GM23338 (cell line): ENCODE measurements around the gene GDPD2.

Experiments used
- EZH2phosphoT487 ChIP-seq: fragments of 200-600 bp; sonication (generic); IDR thresholded peaks from one replicate; pipeline ENCODE4 v1.8.1; 2018; ENCODE audit warnings: antibody characterized with exemption; ENCODE audit not compliant: unreplicated experiment
- TF ChIP-seq, protein P1 (sequence below), 2 experiments: fragments of 200-600 bp in 1 of 2; sonication (generic) in 1 of 2; conservative IDR thresholded peaks; 2 replicates each; pipeline versions ENCODE4 v1.5.1 to v1.6.1; 2016 to 2017; ENCODE audit warnings: antibody characterized with exemption in 2 of 2, low read depth in 2 of 2, mild to moderate bottlenecking in 2 of 2, moderate library complexity in 1 of 2

DNA sequence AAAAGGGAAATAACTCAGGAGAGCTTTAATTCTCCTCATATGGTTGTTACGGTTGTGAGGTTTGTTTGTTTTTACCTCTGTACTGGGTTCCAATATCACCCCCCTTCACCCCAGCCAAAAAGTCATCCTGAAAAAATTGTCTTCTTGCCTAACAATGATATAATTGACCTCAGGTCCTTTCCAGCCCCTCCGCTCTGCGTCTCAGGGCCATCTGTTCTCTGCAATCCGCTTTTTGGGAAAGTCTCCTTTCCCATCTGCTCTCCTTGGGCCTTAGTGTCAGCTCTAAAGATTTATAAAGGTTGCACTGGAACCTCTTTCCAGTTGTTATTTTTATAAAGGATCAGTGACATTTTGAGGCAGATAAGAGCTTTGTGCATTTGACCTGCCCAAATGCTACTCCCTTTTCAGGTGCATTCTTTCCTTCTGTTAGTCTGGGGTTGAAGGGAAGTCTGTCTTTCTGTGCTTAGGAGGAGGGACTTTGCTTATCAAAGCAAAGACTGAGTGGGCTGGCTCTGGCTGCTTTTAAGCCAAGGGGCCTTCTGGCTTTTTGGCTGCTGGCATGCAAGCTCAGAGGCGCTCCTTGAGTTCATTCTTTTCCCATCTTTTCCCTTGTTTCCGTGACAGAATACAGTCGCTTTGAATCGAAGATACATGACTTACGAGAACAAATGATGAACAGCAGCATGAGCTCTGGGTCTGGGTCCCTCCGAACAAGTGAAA is 55.6 kb downstream of the GDPD2 start:
- no peak for TF ChIP-seq EZH2phosphoT487
- TF ChIP-seq, protein P1, sequence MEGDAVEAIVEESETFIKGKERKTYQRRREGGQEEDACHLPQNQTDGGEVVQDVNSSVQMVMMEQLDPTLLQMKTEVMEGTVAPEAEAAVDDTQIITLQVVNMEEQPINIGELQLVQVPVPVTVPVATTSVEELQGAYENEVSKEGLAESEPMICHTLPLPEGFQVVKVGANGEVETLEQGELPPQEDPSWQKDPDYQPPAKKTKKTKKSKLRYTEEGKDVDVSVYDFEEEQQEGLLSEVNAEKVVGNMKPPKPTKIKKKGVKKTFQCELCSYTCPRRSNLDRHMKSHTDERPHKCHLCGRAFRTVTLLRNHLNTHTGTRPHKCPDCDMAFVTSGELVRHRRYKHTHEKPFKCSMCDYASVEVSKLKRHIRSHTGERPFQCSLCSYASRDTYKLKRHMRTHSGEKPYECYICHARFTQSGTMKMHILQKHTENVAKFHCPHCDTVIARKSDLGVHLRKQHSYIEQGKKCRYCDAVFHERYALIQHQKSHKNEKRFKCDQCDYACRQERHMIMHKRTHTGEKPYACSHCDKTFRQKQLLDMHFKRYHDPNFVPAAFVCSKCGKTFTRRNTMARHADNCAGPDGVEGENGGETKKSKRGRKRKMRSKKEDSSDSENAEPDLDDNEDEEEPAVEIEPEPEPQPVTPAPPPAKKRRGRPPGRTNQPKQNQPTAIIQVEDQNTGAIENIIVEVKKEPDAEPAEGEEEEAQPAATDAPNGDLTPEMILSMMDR (conservative IDR thresholded peaks at IDR 0.05; ENCODE audit: low read depth in 2 of 2), result no peak
